Type B pancreatic cell (in vitro differentiated cells): ENCODE results near the gene CEP112. TPM values are rescaled to one million over a fixed set of nuclear protein-coding genes. Genes with fewer than 3 reads are reported as not detected.
"Not testable (repeated sequence)": the region's sequence is repeated elsewhere in the genome, so short reads cannot be mapped to it uniquely, and the experiment has no call there.

ENCODE experiments used
- DNase-seq: peaks from one replicate; pipeline ENCODE4 v3.0.0; 2021; ENCODE audit warnings: mixed read lengths; ENCODE audit not compliant: unreplicated experiment; ENCODE audit errors: extremely low spot score
- H3K27ac Mint-ChIP-seq: 2 replicates; pipeline ENCODE4 v1.8.0; 2021; ENCODE audit warnings: mild to moderate bottlenecking, mixed read lengths
- H3K27me3 Mint-ChIP-seq: 2 replicates; pipeline ENCODE4 v1.8.0; 2021; ENCODE audit warnings: mixed read lengths
- H3K36me3 Mint-ChIP-seq: 2 replicates; pipeline ENCODE4 v1.8.0; 2021; ENCODE audit warnings: mixed read lengths
- H3K4me1 Mint-ChIP-seq: one replicate; pipeline ENCODE4 v1.8.0; 2021; ENCODE audit warnings: mixed read lengths; ENCODE audit not compliant: unreplicated experiment
- H3K4me3 Mint-ChIP-seq: 2 replicates; pipeline ENCODE4 v1.8.0; 2021; ENCODE audit warnings: mild to moderate bottlenecking, mixed read lengths
- H3K9me3 Mint-ChIP-seq: 2 replicates; pipeline ENCODE4 v1.8.0; 2021; ENCODE audit warnings: mixed read lengths
- CTCF ChIP-seq: fragments of 200-600 bp; sonication (generic); conservative IDR thresholded peaks from 2 replicates; pipeline ENCODE4 v1.5.0; 2021; ENCODE audit warnings: antibody characterized with exemption, mild to moderate bottlenecking
- total RNA-seq: library from RNA; stranded (reverse); gene quantifications from 2 replicates; pipeline ENCODE4 v1.2.1, GENCODE V29; 2021; ENCODE audit warnings: low replicate concordance

Gene CEP112
- total RNA-seq, 1 donor from 2014 or later, result 18.0 TPM

DNA sequence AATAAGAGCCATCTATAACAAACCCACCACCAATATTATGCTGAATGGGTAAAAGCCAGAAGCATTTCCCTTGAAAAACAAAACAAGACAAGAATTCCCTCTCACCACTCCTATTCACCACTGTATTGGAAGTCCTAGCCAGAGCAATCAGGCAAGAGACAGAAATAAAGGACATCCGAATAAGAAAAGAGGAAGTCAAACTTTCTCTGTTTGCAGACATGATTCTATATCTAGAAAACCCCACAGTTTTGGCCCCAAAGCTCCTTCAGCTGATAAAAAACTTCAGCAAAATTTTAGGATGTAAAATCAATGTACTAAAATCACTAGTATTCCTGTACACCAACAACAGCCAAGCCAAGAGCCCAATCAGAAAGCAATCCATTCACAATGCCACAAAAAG lies 358.7 kb downstream of the CEP112 start:
- Mint-ChIP-seq H3K9me3 (peaks cover 27% of the 10 kb centered on the region), H3K27ac (no peak overlapping the region), H3K4me1 (no peaks in the 10 kb centered on the region), H3K4me3 (no peak overlapping the region), H3K36me3 (peaks cover 16% of the 10 kb centered on the region), H3K27me3 (no peaks in the 10 kb centered on the region)
- TF ChIP-seq CTCF, result no peak
- no peak for DNase-seq

- no peak overlapping the region for H3K4me3 Mint-ChIP-seq
- TF ChIP-seq CTCF, result no peak
- no peak overlapping the region for H3K27ac Mint-ChIP-seq
- H3K9me3 Mint-ChIP-seq, result peaks cover 27% of the 10 kb centered on the region
- no peaks in the 10 kb centered on the region for H3K27me3 Mint-ChIP-seq
- peaks cover 16% of the 10 kb centered on the region for H3K36me3 Mint-ChIP-seq
- H3K4me1 Mint-ChIP-seq, result no peaks in the 10 kb centered on the region
- DNase-seq, result no peak
Observed at GRCh38 chr17:65830356-65830755, 361.6 kb downstream of the CEP112 start.

DNA sequence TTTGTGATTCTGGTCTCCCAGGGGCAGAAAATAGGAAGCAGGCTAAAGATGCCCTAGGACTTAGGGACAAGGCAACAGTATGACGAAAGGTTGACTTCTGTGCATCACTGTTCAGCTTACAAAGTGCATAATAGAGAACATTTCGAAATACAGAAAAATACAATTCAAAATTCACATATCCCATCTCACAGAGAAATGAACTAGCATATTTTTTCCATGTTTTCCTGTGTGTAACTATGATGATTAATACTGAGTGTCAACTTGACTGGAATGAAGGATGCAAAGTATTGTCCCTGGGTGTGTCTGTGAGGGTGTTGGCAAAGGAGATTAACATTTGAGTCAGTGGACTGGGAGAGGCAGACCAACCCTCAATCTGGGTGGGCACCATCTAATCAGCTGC lies 365.4 kb downstream of the CEP112 start:
- not testable (repeated sequence) for H3K4me1 Mint-ChIP-seq, H3K27me3 Mint-ChIP-seq, H3K9me3 Mint-ChIP-seq, H3K4me3 Mint-ChIP-seq, H3K36me3 Mint-ChIP-seq, DNase-seq, H3K27ac Mint-ChIP-seq

GRCh38 chr17:65824901-65825300 lies 367.0 kb downstream of the CEP112 start:
- Mint-ChIP-seq H3K4me3 (no peak overlapping the region), H3K4me1 (no peaks in the 10 kb centered on the region), H3K36me3 (peaks cover 6% of the 10 kb centered on the region), H3K27me3 (no peaks in the 10 kb centered on the region), H3K9me3 (no peaks in the 10 kb centered on the region), H3K27ac (no peak overlapping the region)
- DNase-seq, result no peak
- no peak for TF ChIP-seq CTCF

DNA sequence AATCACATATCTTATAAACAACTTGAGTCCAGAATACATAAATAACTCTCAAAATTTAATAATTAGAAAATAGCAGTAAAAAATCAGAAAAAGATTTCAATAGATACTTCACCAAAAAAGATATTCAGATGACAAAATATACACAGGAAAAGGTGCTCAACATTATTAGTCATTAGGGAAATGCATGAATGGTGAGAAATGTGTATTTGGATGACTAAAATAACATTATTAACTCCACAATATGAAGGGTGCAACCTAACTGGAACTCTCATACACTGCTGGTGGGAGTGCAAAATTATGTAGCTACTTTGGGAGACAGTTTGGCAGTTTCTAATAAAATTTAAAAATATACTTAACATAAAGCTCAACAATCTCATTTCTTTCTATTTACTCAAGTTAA lies 368.2 kb downstream of the CEP112 start:
- Mint-ChIP-seq H3K27me3 (no peaks in the 10 kb centered on the region), H3K4me1 (no peaks in the 10 kb centered on the region), H3K9me3 (no peaks in the 10 kb centered on the region), H3K27ac (no peak overlapping the region), H3K36me3 (peaks cover 6% of the 10 kb centered on the region), H3K4me3 (no peak overlapping the region)
- DNase-seq, result no peak
- TF ChIP-seq CTCF, result no peak

DNA sequence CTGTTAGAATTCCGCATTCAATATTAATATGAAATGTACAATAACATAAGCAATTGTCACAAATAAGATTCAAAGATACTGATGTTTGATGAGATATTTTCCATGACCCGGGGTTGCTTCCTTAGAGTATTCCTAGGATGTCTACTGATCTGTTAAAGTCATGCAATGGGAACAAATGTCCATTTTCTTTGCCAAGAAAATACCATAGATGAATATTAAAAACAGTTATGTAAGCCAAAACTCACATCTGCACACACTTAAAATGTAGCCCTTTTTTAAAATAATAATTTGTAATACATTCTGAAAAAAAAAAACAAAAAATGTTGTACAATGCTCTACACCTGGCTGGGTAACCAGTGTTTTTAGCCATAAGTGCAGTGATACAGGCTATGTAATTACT lies 371.1 kb downstream of the CEP112 start:
- Mint-ChIP-seq H3K9me3 (no peaks in the 10 kb centered on the region), H3K36me3 (peaks cover 6% of the 10 kb centered on the region), H3K27me3 (no peaks in the 10 kb centered on the region), H3K4me3 (no peak overlapping the region), H3K27ac (no peak overlapping the region), H3K4me1 (no peaks in the 10 kb centered on the region)
- no peak for TF ChIP-seq CTCF
- no peak for DNase-seq
